Measurements from ENCODE around the gene NTRK2.

Gene NTRK2

GRCh38 chr9:84943482-84944050 is 274.0 kb downstream of the NTRK2 start:
- ChIA-PET POLR2A (no interaction called here), CTCF (no interaction called here)
- DNase-seq (ENCODE audit: extremely low spot score), result no peak
- TF ChIP-seq FOXK2 (IDR thresholded peaks at IDR 0.05) (no peak), L3MBTL2 (conservative IDR thresholded peaks at IDR 0.05) (no peak), SUZ12 (IDR thresholded peaks at IDR 0.05) (no peak), CTBP1 (IDR thresholded peaks at IDR 0.05; ENCODE audit: borderline replicate concordance) (no peak), FOXM1 (IDR thresholded peaks at IDR 0.05; ENCODE audit: borderline replicate concordance) (no peak)

GRCh38 chr9:84945878-84946538 is 276.5 kb downstream of the NTRK2 start:
- CTCF ChIA-PET, result no interaction called here
- POLR2A ChIA-PET, result no interaction called here
- no peak for TF ChIP-seq FOXM1 (IDR thresholded peaks at IDR 0.05; ENCODE audit: borderline replicate concordance)
- TF ChIP-seq TARDBP (IDR thresholded peaks at IDR 0.05), result no peak
- no peak for TF ChIP-seq FOXA1 (IDR thresholded peaks at IDR 0.05)
- no peak for DNase-seq (ENCODE audit: extremely low spot score)

- TF ChIP-seq SP1 (IDR thresholded peaks at IDR 0.05) (no peak), FOXK2 (IDR thresholded peaks at IDR 0.05) (no peak), SUZ12 (IDR thresholded peaks at IDR 0.05) (no peak), L3MBTL2 (conservative IDR thresholded peaks at IDR 0.05) (no peak), FOXA1 (IDR thresholded peaks at IDR 0.05) (no peak), LEF1 (IDR thresholded peaks at IDR 0.05; ENCODE audit: borderline replicate concordance) (no peak), FOXM1 (IDR thresholded peaks at IDR 0.05; ENCODE audit: borderline replicate concordance) (no peak), ZNF384 (IDR thresholded peaks at IDR 0.05) (no peak), ELF4 (IDR thresholded peaks at IDR 0.05) (no peak), PKNOX1 (IDR thresholded peaks at IDR 0.05) (no peak), NFRKB (IDR thresholded peaks at IDR 0.05) (no peak), BHLHE40 (IDR thresholded peaks at IDR 0.05; ENCODE audit: borderline replicate concordance) (no peak)
- no peak for DNase-seq (ENCODE audit: extremely low spot score)
- ChIA-PET CTCF (interaction anchor here (0.6 kb wide), 1 partner anchor 148 kb away, joined by 3 read pairs; no protein-coding TSS in a partner anchor), POLR2A (no interaction called here)
Measured at GRCh38 chr9:84947412-84947972, 278.0 kb downstream of the NTRK2 start.

GRCh38 chr9:84949258-84949657 is 279.7 kb downstream of the NTRK2 start:
- CTCF ChIA-PET, result no interaction called here
- no peak for TF ChIP-seq ARNT (IDR thresholded peaks at IDR 0.05)
- no peak for TF ChIP-seq PKNOX1 (IDR thresholded peaks at IDR 0.05)
- no peak for TF ChIP-seq SUZ12 (IDR thresholded peaks at IDR 0.05)
- TF ChIP-seq FOXK2 (IDR thresholded peaks at IDR 0.05), result no peak
- no peak for TF ChIP-seq L3MBTL2 (conservative IDR thresholded peaks at IDR 0.05)
- TF ChIP-seq ZNF384 (IDR thresholded peaks at IDR 0.05), result no peak
- TF ChIP-seq CTBP1 (IDR thresholded peaks at IDR 0.05; ENCODE audit: borderline replicate concordance), result no peak
- no peak for TF ChIP-seq BHLHE40 (IDR thresholded peaks at IDR 0.05; ENCODE audit: borderline replicate concordance)
- TF ChIP-seq SP1 (IDR thresholded peaks at IDR 0.05), result no peak
- no peak for TF ChIP-seq HDGF (IDR thresholded peaks at IDR 0.05; ENCODE audit: borderline replicate concordance)
- no peak for TF ChIP-seq FOXA1 (IDR thresholded peaks at IDR 0.05)
- TF ChIP-seq ELF4 (IDR thresholded peaks at IDR 0.05), result no peak
- TF ChIP-seq NFRKB (IDR thresholded peaks at IDR 0.05), result no peak
- TF ChIP-seq FOXM1 (IDR thresholded peaks at IDR 0.05; ENCODE audit: borderline replicate concordance), result no peak
- no peak for TF ChIP-seq LEF1 (IDR thresholded peaks at IDR 0.05; ENCODE audit: borderline replicate concordance)
- TF ChIP-seq TARDBP (IDR thresholded peaks at IDR 0.05), result no peak
- no peak for DNase-seq (ENCODE audit: extremely low spot score)
- POLR2A ChIA-PET, result no interaction called here

- no peak for DNase-seq (ENCODE audit: extremely low spot score)
- ChIA-PET POLR2A (no interaction called here), CTCF (no interaction called here)
- TF ChIP-seq TARDBP (IDR thresholded peaks at IDR 0.05) (no peak), SP1 (IDR thresholded peaks at IDR 0.05) (no peak), ELF4 (IDR thresholded peaks at IDR 0.05) (no peak), ARNT (IDR thresholded peaks at IDR 0.05) (no peak), SUZ12 (IDR thresholded peaks at IDR 0.05) (no peak), FOXA1 (IDR thresholded peaks at IDR 0.05) (no peak), HDGF (IDR thresholded peaks at IDR 0.05; ENCODE audit: borderline replicate concordance) (no peak), FOXK2 (IDR thresholded peaks at IDR 0.05) (no peak)
Measured at GRCh38 chr9:84949971-84950370, 280.4 kb downstream of the NTRK2 start.

- CTCF ChIA-PET, result interaction anchor here (0.6 kb wide), 1 partner anchor 43 kb away, joined by 5 read pairs; no protein-coding TSS in a partner anchor
- no peak for DNase-seq (ENCODE audit: extremely low spot score)
- POLR2A ChIA-PET, result no interaction called here
- no peak for TF ChIP-seq ELF4 (IDR thresholded peaks at IDR 0.05)
Measured at GRCh38 chr9:84950879-84951811, 281.6 kb downstream of the NTRK2 start.

Measured in HEK293T (cell line).